ENCODE results near the gene LRSAM1.

Gene LRSAM1

GRCh38 chr9:127418037-127418471, 33.3 kb upstream of the LRSAM1 start:
- H3K4me3 ChIP-seq (replicated peaks in 1 of 2; ENCODE audit: low read depth in 2 of 2, low read length in 2 of 2): no peak overlapping the region
- TF ChIP-seq CTCF (IDR thresholded peaks at IDR 0.05; ENCODE audit: low read depth, low read length): peak; percentile 10
- DNase-seq (ENCODE audit: low read depth in 2 of 2): peak in 1 of 2 donors; percentile 21

GRCh38 chr9:127419348-127419747, 32.0 kb upstream of the LRSAM1 start:
- no peak for TF ChIP-seq CTCF (IDR thresholded peaks at IDR 0.05; ENCODE audit: low read depth, low read length)
- DNase-seq (ENCODE audit: low read depth in 2 of 2): no peak
- H3K4me3 ChIP-seq (replicated peaks in 1 of 2; ENCODE audit: low read depth in 2 of 2, low read length in 2 of 2): peak overlapping the region in 1 of 2 donors; percentile 37

- no peak for DNase-seq (ENCODE audit: low read depth in 2 of 2)
- no peak overlapping the region for H3K4me3 ChIP-seq (replicated peaks in 1 of 2; ENCODE audit: low read depth in 2 of 2, low read length in 2 of 2)
- no peak for TF ChIP-seq CTCF (IDR thresholded peaks at IDR 0.05; ENCODE audit: low read depth, low read length)
Measured at GRCh38 chr9:127421057-127421456, 30.3 kb upstream of the LRSAM1 start.

GRCh38 chr9:127422133-127422782, 29.1 kb upstream of the LRSAM1 start:
- TF ChIP-seq CTCF (IDR thresholded peaks at IDR 0.05; ENCODE audit: low read depth, low read length): no peak
- no peak overlapping the region for H3K4me3 ChIP-seq (replicated peaks in 1 of 2; ENCODE audit: low read depth in 2 of 2, low read length in 2 of 2)
- DNase-seq (ENCODE audit: low read depth in 2 of 2): no peak

- no peak for DNase-seq (ENCODE audit: low read depth in 2 of 2)
- peak overlapping the region; percentile 90 to 96 for H3K4me3 ChIP-seq (replicated peaks in 1 of 2; ENCODE audit: low read depth in 2 of 2, low read length in 2 of 2)
- TF ChIP-seq CTCF (IDR thresholded peaks at IDR 0.05; ENCODE audit: low read depth, low read length): no peak
Measured at GRCh38 chr9:127422787-127423186, 28.5 kb upstream of the LRSAM1 start.

- DNase-seq (ENCODE audit: low read depth in 2 of 2): no peak
- TF ChIP-seq CTCF (IDR thresholded peaks at IDR 0.05; ENCODE audit: low read depth, low read length): no peak
Measured at GRCh38 chr9:127423476-127423933, 27.8 kb upstream of the LRSAM1 start.

More at GRCh38 chr9:127423476-127423933, 27.8 kb upstream of the LRSAM1 start:
- H3K4me3 ChIP-seq (replicated peaks in 1 of 2; ENCODE audit: low read depth in 2 of 2, low read length in 2 of 2): peak overlapping the region; percentile 90 to 96

Data from cardiac fibroblast (primary cell).